Measurements from ENCODE around the gene SOX8.

- TF ChIP-seq POLR2AphosphoS5 (IDR thresholded peaks at IDR 0.05), result no peak
- TF ChIP-seq CTCF (IDR thresholded peaks at IDR 0.05), result no peak
- no peak for TF ChIP-seq POLR2A (IDR thresholded peaks at IDR 0.05)
Observed at GRCh38 chr16:1006781-1007180, 25.2 kb downstream of the SOX8 start.

All from sigmoid colon (tissue), 4 donors.